Kidney (tissue), 14 donors: ENCODE data around the gene PNPLA5. TPM values are rescaled to one million over a fixed set of nuclear protein-coding genes. Genes with fewer than 3 reads are reported as not detected.

Experiments
- DNase-seq, 5 donors: peaks; one replicate each; pipeline ENCODE4 v3.0.0-alpha.2; 2013 to 2020
- FAIRE-seq: peaks from 2 replicates; lab custom pipeline; 2012; peaks lifted over from hg19 to GRCh38; lab: Jason Lieb, UNC
- H3K27ac ChIP-seq, 2 donors: one replicate each; pipeline ENCODE4 v1.7.0; 2013; ENCODE audit warnings: low read depth in 2 of 2, low read length in 2 of 2, inconsistent platforms in 1 of 2
- H3K27me3 ChIP-seq: one replicate; pipeline ENCODE4 v1.7.1; 2013; ENCODE audit warnings: low read length, inconsistent platforms; ENCODE audit not compliant: control insufficient read depth, insufficient read depth
- H3K36me3 ChIP-seq, 3 donors: one replicate each; pipeline versions ENCODE4 v1.7.0 to v1.7.1; 2013; ENCODE audit warnings: low read length in 3 of 3, control low read depth in 1 of 3, inconsistent platforms in 1 of 3; ENCODE audit not compliant: insufficient read depth in 3 of 3, control insufficient read depth in 2 of 3
- H3K4me1 ChIP-seq, 3 donors: one replicate each; pipeline versions ENCODE4 v1.7.0 to v1.7.1; 2013; ENCODE audit warnings: low read length in 3 of 3, inconsistent platforms in 1 of 3, low read depth in 1 of 3; ENCODE audit not compliant: control insufficient read depth in 2 of 3, insufficient read depth in 2 of 3
- H3K4me3 ChIP-seq, 3 donors: one replicate each; pipeline versions ENCODE4 v1.7.0 to v1.8.1; 2013; ENCODE audit warnings: low read length in 3 of 3, control low read depth in 1 of 3, inconsistent platforms in 1 of 3
- H3K9ac ChIP-seq, 3 donors: one replicate each; pipeline versions ENCODE4 v1.7.0 to v1.7.1; 2013; ENCODE audit warnings: low read length in 3 of 3, control low read depth in 1 of 3, inconsistent platforms in 1 of 3
- H3K9me3 ChIP-seq, 3 donors: one replicate each; pipeline versions ENCODE4 v1.7.0 to v1.7.1; 2013; ENCODE audit warnings: low read length in 3 of 3, control low read depth in 1 of 3, inconsistent platforms in 1 of 3; ENCODE audit not compliant: control insufficient read depth in 2 of 3, insufficient read depth in 1 of 3
- intact Hi-C: fragments of 100-400 bp; cut with DNase I; formaldehyde crosslinking; loops from one replicate; pipeline ENCODE4 v1.11.1; 2022
- polyA plus RNA-seq: library from polyadenylated mRNA; stranded (reverse); fragments of 350-450 nt; fragmentation: Illumina TruSeq; extraction: RNeasy Lipid Tissue Mini Kit (QIAGEN cat#74804); gene quantifications from one replicate; pipeline ENCODE4 v1.2.3, GENCODE V29; 2014; ENCODE audit warnings: low read depth, low replicate concordance; ENCODE audit not compliant: insufficient read depth
- total RNA-seq: library from RNA; stranded (reverse); fragmentation: NEBNext Ultra II Directional; extraction: Animal tissue kit (Norgen Biotek cat#: 25700); gene quantifications from one replicate; pipeline ENCODE4 v1.2.1, GENCODE V29; 2021
- TF ChIP-seq, protein P1 (sequence below): IDR thresholded peaks from 3 replicates; pipeline ENCODE4 v1.5.1; 2012; ENCODE audit warnings: mild to moderate bottlenecking, moderate library complexity, borderline replicate concordance; ENCODE audit not compliant: insufficient read depth; ENCODE audit errors: extremely low read depth
- donor health status: control.
- donor health status: control.
- donor health status: control.
- donor health status: control.
- donor health status: control.
- donor health status: DM: yes; HTN: yes; CAD: no.
- donor health status: Normal renal cell carcinoma (clear cell type).

The PNPLA5 gene
- total and polyA plus RNA-seq, 2 donors from 2014 or later, result not detected

DNA sequence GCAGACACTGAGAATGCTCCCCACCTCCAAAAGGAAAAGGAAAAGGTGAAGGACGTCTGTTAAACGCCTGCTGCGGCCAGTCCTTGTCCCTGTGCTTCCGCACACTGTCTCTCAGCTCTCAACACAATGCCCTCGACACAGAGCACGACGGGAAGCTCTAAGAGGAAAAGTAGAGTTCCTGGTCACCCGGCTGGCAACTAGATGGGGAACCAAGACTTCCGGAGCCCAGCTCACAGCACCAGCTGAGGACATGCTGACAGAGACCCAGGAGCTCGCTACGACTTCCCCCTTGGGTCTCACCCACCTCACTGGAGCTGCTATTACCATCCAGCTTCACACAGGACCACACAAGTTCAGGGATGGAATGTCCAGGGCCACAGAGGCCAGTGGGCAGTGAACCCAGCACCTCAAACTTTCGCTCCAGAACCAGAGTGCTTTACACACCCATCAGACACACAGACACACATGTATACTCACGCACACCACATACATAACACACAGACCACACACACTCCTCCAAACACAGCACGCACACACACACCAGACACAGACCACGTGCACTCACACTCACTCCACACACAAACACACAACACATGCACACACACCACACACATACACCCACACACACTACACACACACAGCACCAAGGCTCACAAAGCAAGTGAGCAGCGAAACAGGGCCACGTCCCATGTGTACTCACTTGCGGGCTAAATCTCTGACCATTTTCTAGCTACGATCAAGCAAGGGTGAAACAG is 39.1 kb downstream of the PNPLA5 start:
- TF ChIP-seq, protein P1, sequence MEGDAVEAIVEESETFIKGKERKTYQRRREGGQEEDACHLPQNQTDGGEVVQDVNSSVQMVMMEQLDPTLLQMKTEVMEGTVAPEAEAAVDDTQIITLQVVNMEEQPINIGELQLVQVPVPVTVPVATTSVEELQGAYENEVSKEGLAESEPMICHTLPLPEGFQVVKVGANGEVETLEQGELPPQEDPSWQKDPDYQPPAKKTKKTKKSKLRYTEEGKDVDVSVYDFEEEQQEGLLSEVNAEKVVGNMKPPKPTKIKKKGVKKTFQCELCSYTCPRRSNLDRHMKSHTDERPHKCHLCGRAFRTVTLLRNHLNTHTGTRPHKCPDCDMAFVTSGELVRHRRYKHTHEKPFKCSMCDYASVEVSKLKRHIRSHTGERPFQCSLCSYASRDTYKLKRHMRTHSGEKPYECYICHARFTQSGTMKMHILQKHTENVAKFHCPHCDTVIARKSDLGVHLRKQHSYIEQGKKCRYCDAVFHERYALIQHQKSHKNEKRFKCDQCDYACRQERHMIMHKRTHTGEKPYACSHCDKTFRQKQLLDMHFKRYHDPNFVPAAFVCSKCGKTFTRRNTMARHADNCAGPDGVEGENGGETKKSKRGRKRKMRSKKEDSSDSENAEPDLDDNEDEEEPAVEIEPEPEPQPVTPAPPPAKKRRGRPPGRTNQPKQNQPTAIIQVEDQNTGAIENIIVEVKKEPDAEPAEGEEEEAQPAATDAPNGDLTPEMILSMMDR, result no peak
- no peaks in the 10 kb centered on the region for H3K4me1 ChIP-seq
- no peak for FAIRE-seq
- DNase-seq, result peak in 1 of 5 donors; percentile 49
- intact Hi-C loops, result no loop called here
- H3K27me3 ChIP-seq, result no peaks in the 10 kb centered on the region
- no peak overlapping the region for H3K27ac ChIP-seq
- H3K9ac ChIP-seq, result no peak overlapping the region
- H3K9me3 ChIP-seq, result peaks cover 0 to 3% (median 0%) of the 10 kb centered on the region in 3 donors
- no peak overlapping the region for H3K4me3 ChIP-seq
- H3K36me3 ChIP-seq, result no peaks in the 10 kb centered on the region

DNA sequence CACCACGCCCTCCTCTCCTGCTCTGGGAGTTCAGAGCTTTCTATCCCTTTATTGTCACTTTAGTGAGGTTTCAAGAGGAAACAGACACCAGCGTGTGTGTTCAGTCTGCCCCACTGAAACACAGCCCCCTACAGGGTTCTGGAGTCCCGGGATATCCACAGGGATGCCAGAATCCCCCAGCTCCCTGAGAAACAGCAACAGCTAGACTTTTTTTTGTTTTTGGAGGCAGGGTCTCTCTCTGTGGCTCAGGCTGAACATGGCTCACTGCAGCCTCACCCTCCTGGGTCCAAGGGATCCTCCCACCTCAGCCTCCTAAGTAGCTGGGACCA is 39.9 kb downstream of the PNPLA5 start:
- FAIRE-seq, result no peak
- Histone ChIP-seq H3K4me3 (no peak overlapping the region), H3K36me3 (no peaks in the 10 kb centered on the region), H3K9me3 (peaks cover 0 to 3% (median 0%) of the 10 kb centered on the region in 3 donors), H3K27me3 (no peaks in the 10 kb centered on the region), H3K27ac (no peak overlapping the region), H3K9ac (no peak overlapping the region), H3K4me1 (no peaks in the 10 kb centered on the region)
- TF ChIP-seq, protein P1, result no peak
- intact Hi-C loops, result no loop called here
- peak in 2 of 5 donors; percentile 3 to 16 for DNase-seq

DNA sequence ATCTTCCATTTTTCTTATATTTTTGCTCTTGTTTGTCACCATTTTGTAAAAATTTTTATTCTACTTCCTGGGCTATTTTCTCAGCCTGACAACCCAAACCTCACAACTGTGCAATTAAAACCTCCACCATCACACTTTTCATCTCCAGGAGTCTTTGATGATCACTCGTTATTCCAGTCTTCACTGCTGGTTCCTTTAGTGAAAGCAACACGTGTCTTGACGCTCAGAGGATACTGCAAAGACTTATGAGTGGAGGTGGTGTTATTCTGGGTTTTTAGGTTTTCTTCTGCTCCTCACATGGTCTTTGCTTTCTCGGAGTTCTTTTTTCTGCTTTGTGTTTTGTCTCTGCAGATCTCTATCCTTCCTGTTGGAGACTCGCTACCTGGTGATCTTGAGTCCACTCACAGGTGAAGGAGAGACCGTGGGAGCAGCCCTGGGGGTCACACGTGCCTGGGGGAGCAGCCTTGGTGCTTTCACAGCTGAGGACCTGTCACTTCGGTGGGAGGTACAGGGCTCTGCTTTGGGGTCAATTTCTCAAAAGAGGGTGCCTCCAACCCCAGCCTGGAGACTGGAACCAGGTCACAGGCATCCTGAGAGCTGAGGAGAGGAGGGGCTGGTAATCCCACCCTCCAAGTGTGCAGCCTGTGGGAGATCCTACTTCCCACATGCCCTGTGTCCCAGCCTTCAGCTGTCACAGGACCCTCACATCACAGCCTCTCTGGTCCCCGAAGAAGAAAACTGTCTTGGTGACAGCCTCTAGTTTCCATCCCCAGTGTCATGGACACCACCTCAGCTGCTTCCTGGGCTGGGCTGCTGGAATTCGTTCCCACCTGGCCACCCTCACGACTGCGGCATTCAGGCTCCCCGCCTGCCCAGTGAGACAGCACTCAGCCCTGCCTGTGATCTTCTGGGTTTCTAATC is 40.5 kb downstream of the PNPLA5 start:
- H3K36me3 ChIP-seq, result no peaks in the 10 kb centered on the region
- H3K4me3 ChIP-seq, result no peak overlapping the region
- H3K27me3 ChIP-seq, result no peaks in the 10 kb centered on the region
- intact Hi-C loops, result no loop called here
- TF ChIP-seq, protein P1, result no peak
- H3K9ac ChIP-seq, result no peak overlapping the region
- DNase-seq (peak in 2 of 5 donors; percentile 24 to 27), FAIRE-seq (no peak)
- H3K4me1 ChIP-seq, result no peaks in the 10 kb centered on the region
- H3K9me3 ChIP-seq, result peaks cover 0 to under 1% (median 0%) of the 10 kb centered on the region in 3 donors
- H3K27ac ChIP-seq, result no peak overlapping the region
